Spleen (tissue), 11 donors: ENCODE data around the gene DLD. TPM values are rescaled to one million over a fixed set of nuclear protein-coding genes. Genes with fewer than 3 reads are reported as not detected.

ENCODE experiments used
- DNase-seq: peaks from one replicate; pipeline ENCODE4 v3.0.0-alpha.2; 2020
- H3K27ac ChIP-seq, 8 donors: fragments of 200-600 bp; sonication (generic) in 7 of 8; 1 replicate in 4 of 8; 2 replicates in 4 of 8; pipeline versions ENCODE4 v1.5.0 to v1.8.0; 2016 to 2021; ENCODE audit warnings: inconsistent platforms in 4 of 8, mild to moderate bottlenecking in 4 of 8, moderate library complexity in 1 of 8
- H3K27me3 ChIP-seq, 7 donors: fragments of 200-600 bp; sonication (generic) in 6 of 7; replicated peaks in 1 of 7; 1 replicate in 4 of 7; 2 replicates in 3 of 7; pipeline versions ENCODE4 v1.5.0 to v1.8.0; 2016 to 2021; ENCODE audit warnings: inconsistent platforms in 3 of 7, mild to moderate bottlenecking in 1 of 7
- H3K36me3 ChIP-seq, 6 donors: fragments of 200-600 bp; sonication (generic) in 5 of 6; 1 replicate in 4 of 6; 2 replicates in 2 of 6; pipeline versions ENCODE4 v1.5.0 to v1.8.0; 2016 to 2021; ENCODE audit warnings: inconsistent platforms in 2 of 6
- H3K4me1 ChIP-seq, 6 donors: fragments of 200-600 bp; sonication (generic) in 5 of 6; 1 replicate in 3 of 6; 2 replicates in 3 of 6; pipeline versions ENCODE4 v1.5.0 to v1.8.0; 2016 to 2021; ENCODE audit warnings: inconsistent platforms in 3 of 6
- H3K4me3 ChIP-seq, 8 donors: fragments of 200-600 bp; sonication (generic) in 7 of 8; 1 replicate in 4 of 8; 2 replicates in 4 of 8; pipeline versions ENCODE4 v1.5.0 to v1.8.0; 2016 to 2021; ENCODE audit warnings: inconsistent platforms in 4 of 8, mild to moderate bottlenecking in 4 of 8, moderate library complexity in 2 of 8
- H3K9me3 ChIP-seq, 8 donors: fragments of 200-600 bp; sonication (generic) in 7 of 8; 1 replicate in 4 of 8; 2 replicates in 4 of 8; pipeline versions ENCODE4 v1.5.0 to v1.8.0; 2016 to 2021; ENCODE audit warnings: inconsistent platforms in 4 of 8
- CTCF ChIP-seq, 11 experiments: fragments of 200-600 bp in 7 of 11; fragments of 450-650 bp in 4 of 11; sonication (generic) in 4 of 11; IDR thresholded peaks in 8 of 11; conservative IDR thresholded peaks in 3 of 11; 1 replicate in 7 of 11; 2 replicates in 4 of 11; pipeline versions ENCODE4 v1.4.0 to v1.8.0; 2016 to 2021; ENCODE audit warnings: antibody characterized with exemption in 11 of 11, inconsistent platforms in 4 of 11, mild to moderate bottlenecking in 1 of 11
- POLR2A ChIP-seq, 3 donors: fragments of 450-650 bp; IDR thresholded peaks; one replicate each; pipeline ENCODE4 v1.5.1; 2017; ENCODE audit warnings: antibody characterized with exemption in 3 of 3, mild to moderate bottlenecking in 1 of 3
- POLR2AphosphoS5 ChIP-seq, 3 donors: sonication (generic); formaldehyde crosslinking; IDR thresholded peaks; one replicate each; pipeline ENCODE4 v1.5.1; 2017; ENCODE audit warnings: antibody characterized with exemption in 3 of 3
- WGBS, 5 donors: extraction: QIAGEN DNeasy Blood & Tissue Kit in 3 of 5; methylation state at CpG; one replicate each; pipeline versions ENCODE4 v1.1.5 to v1.1.7; 2013 to 2018; 5-methylcytosine and 5-hydroxymethylcytosine counted together
- intact Hi-C: fragments of 100-400 bp; cut with DNase I; formaldehyde crosslinking; loops from one replicate; pipeline ENCODE4 v1.15.0; 2023; ENCODE audit warnings: low total_unique reads
- polyA plus RNA-seq, 3 donors: library from polyadenylated mRNA; stranded (reverse); fragments of 200-250 nt; gene quantifications; one replicate each; pipeline ENCODE4 v1.2.1, GENCODE V29; 2013
- total RNA-seq, 7 donors: library from RNA; depleted of rRNA in 3 of 7; stranded (reverse); fragments of >200 nt in 3 of 7; fragmentation: NEBNext Ultra II Directional in 4 of 7; extraction: Animal tissue kit (Norgen Biotek cat#: 25700) in 4 of 7; gene quantifications; one replicate each; pipeline versions ENCODE4 v1.1.0 to v1.2.1, GENCODE V29; 2016 to 2021
- donor health status: healthy with polysubstance abuse.
- donor health status: DM: no; HTN: no; CAD: no; lungs with moderate emphysema.
- donor health status: DM: no; HTN: no; CAD: no.
- donor health status: Bipolar disorder and iron deficiency.
- donor health status: healthy.
- donor health status: DM: no; HTN: no; CAD: no.
- donor health status: DM: yes; HTN: yes; CAD: no.

DLD gene
- total and polyA plus RNA-seq, 10 donors = 19.6 to 114 (median 59.9) TPM

- Histone ChIP-seq H3K27ac (peak overlapping the region in 2 of 8 donors; percentile 30 to 50), H3K4me1 (peaks cover 0 to 9% (median 0%) of the 10 kb centered on the region in 6 donors), H3K36me3 (peaks cover 0 to 47% (median 4%) of the 10 kb centered on the region in 6 donors), H3K4me3 (no peak overlapping the region), H3K27me3 (no peaks in the 10 kb centered on the region), H3K9me3 (no peaks in the 10 kb centered on the region)
- TF ChIP-seq POLR2AphosphoS5 (IDR thresholded peaks at IDR 0.05) (no peak), POLR2A (IDR thresholded peaks at IDR 0.05) (no peak), CTCF (IDR thresholded peaks at IDR 0.05 in 8 of 11, conservative IDR thresholded peaks at IDR 0.05 in 3 of 11) (no peak)
- no peak for DNase-seq
- intact Hi-C loops = no loop called here
- WGBS, 5 donors = 87 to 95% (median 90%) methylated on average over 3 of the region's 3 CpGs
These were observed 53.6 kb downstream of the DLD start for GRCh38 chr7:107944411-107945169.

- intact Hi-C loops = no loop called here
- no peak overlapping the region for H3K4me3 ChIP-seq
- peaks cover 0 to 39% (median 1%) of the 10 kb centered on the region in 6 donors for H3K36me3 ChIP-seq
- H3K9me3 ChIP-seq = no peaks in the 10 kb centered on the region
- no peaks in the 10 kb centered on the region for H3K27me3 ChIP-seq
- no peak for DNase-seq
- TF ChIP-seq POLR2A (IDR thresholded peaks at IDR 0.05) = no peak
- peak overlapping the region in 2 of 8 donors; percentile 30 to 50 for H3K27ac ChIP-seq
- H3K4me1 ChIP-seq = peaks cover 0 to 7% (median 0%) of the 10 kb centered on the region in 6 donors
- 69 to 90% (median 82%) methylated on average over 2 of the region's 2 CpGs for WGBS, 5 donors
These were observed 54.3 kb downstream of the DLD start for GRCh38 chr7:107945332-107945731.

GRCh38 chr7:107946451-107946850 is 55.5 kb downstream of the DLD start:
- 75 to 88% (median 85%) methylated on average over 2 of the region's 2 CpGs for WGBS, 5 donors
- DNase-seq = no peak
- Histone ChIP-seq H3K27ac (peak overlapping the region in 2 of 8 donors; percentile 7 to 30), H3K4me3 (no peak overlapping the region), H3K4me1 (peaks cover 0 to 7% (median 0%) of the 10 kb centered on the region in 6 donors), H3K9me3 (no peaks in the 10 kb centered on the region), H3K36me3 (peaks cover 0 to 33% (median 0%) of the 10 kb centered on the region in 6 donors), H3K27me3 (no peaks in the 10 kb centered on the region)
- no peak for TF ChIP-seq POLR2A (IDR thresholded peaks at IDR 0.05)
- no peak for TF ChIP-seq POLR2AphosphoS5 (IDR thresholded peaks at IDR 0.05)
- no peak for TF ChIP-seq CTCF (IDR thresholded peaks at IDR 0.05 in 8 of 11, conservative IDR thresholded peaks at IDR 0.05 in 3 of 11)
- intact Hi-C loops = no loop called here

GRCh38 chr7:107946881-107947280 is 55.9 kb downstream of the DLD start:
- no peak for TF ChIP-seq POLR2AphosphoS5 (IDR thresholded peaks at IDR 0.05)
- TF ChIP-seq CTCF (IDR thresholded peaks at IDR 0.05 in 8 of 11, conservative IDR thresholded peaks at IDR 0.05 in 3 of 11) = no peak
- no peak for TF ChIP-seq POLR2A (IDR thresholded peaks at IDR 0.05)
- peaks cover 0 to 33% (median 1%) of the 10 kb centered on the region in 6 donors for H3K36me3 ChIP-seq
- no peak for DNase-seq
- peaks cover 0 to 7% (median 0%) of the 10 kb centered on the region in 6 donors for H3K4me1 ChIP-seq
- H3K4me3 ChIP-seq = no peak overlapping the region
- no peaks in the 10 kb centered on the region for H3K27me3 ChIP-seq
- peak overlapping the region in 2 of 8 donors; percentile 7 to 9 for H3K27ac ChIP-seq
- WGBS, 5 donors = 78 to 95% (median 92%) methylated on average over 6 of the region's 6 CpGs
- H3K9me3 ChIP-seq = no peaks in the 10 kb centered on the region
- intact Hi-C loops = no loop called here
